Skin epidermis (tissue), 12 donors: ENCODE results near the gene HERPUD2.
"Not testable (repeated sequence)": the region's sequence is repeated elsewhere in the genome, so short reads cannot be mapped to it uniquely, and the experiment has no call there.

Experiments
- H3K27ac ChIP-seq, 21 experiments: fragments of 200-600 bp; sonication (generic) in 11 of 21; one replicate each; pipeline ENCODE4 v1.5.0; 2020; ENCODE audit warnings: mild to moderate bottlenecking in 3 of 21, inconsistent platforms in 2 of 21, moderate library complexity in 2 of 21
- H3K4me3 ChIP-seq, 7 experiments: fragments of 200-600 bp; sonication (generic) in 2 of 7; one replicate each; pipeline ENCODE4 v1.5.0; 2020; ENCODE audit warnings: inconsistent platforms in 2 of 7, mild to moderate bottlenecking in 2 of 7, moderate library complexity in 1 of 7

Gene HERPUD2

DNA sequence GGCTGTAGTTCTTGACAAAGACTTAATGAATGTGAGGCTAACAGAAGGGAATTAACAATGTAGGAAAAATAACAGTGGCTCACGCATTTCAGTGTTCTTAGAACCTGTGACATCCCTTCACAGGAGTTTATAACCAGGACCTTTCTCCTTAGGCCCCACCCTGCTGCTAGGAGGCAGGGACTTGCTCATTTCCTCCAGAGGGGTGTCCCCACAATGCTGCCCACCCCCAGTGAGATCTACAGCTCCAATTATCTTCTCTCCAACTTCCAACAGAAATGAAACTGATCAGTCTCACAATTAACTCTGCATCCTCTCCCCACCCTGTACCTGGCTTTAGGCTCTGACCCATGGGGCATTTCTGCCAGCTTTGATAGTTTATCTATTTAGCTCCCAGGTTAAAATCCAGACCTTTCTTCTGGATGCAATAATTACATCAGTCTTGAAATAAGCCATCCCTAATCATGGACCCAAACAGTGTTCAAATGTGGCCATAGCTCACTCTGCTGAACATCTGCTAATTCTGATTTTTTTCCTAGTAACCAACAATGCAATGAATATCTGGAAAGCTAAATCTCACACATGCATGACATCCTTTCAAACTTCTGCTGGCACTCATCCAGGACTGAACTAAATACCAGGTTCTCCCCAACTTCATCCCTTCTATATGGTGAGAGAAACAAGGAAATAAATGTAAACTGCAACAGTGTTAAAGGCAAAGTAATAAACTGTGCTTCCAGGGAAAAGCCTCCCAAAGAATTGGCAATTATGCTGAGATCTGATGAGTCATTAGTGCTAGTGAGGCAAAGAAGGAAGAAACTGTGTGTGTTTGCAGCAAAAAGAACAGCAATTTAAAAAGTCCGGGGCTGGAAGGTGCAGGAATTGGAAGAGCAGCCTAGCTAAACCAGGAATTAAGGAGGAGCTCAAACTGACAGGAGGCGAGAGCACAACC, 64.6 kb downstream of the HERPUD2 start:
- H3K27ac ChIP-seq, result no peak overlapping the region
- no peak overlapping the region for H3K4me3 ChIP-seq

GRCh38 chr7:35624299-35625186, 70.4 kb downstream of the HERPUD2 start:
- no peak overlapping the region for H3K4me3 ChIP-seq

GRCh38 chr7:35623381-35623780, 71.6 kb downstream of the HERPUD2 start:
- no peak overlapping the region for H3K27ac ChIP-seq
- H3K4me3 ChIP-seq, result no peak overlapping the region

More at GRCh38 chr7:35624299-35625186, 70.4 kb downstream of the HERPUD2 start:
- H3K27ac ChIP-seq, result no peak overlapping the region

DNA sequence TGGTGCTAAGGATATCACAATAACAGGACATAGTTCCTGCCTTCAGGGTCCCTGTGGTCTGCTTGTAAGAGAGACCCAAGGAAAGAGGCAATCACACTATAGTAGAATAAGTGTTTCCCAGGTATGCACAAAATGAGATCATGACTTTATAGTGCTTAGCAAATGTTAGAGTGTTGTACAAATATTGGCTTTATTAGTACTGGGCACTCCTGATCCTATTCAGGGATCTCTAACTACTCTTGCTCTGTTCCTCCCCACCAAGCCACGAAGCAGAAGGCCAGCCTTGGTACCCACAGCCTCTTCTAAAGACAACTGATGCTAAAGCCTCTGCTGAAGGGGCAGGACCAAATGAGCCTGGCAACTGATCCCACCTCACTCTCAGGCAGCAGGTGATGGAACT, 75.1 kb downstream of the HERPUD2 start:
- H3K4me3 ChIP-seq, result no peak overlapping the region
- no peak overlapping the region for H3K27ac ChIP-seq

DNA sequence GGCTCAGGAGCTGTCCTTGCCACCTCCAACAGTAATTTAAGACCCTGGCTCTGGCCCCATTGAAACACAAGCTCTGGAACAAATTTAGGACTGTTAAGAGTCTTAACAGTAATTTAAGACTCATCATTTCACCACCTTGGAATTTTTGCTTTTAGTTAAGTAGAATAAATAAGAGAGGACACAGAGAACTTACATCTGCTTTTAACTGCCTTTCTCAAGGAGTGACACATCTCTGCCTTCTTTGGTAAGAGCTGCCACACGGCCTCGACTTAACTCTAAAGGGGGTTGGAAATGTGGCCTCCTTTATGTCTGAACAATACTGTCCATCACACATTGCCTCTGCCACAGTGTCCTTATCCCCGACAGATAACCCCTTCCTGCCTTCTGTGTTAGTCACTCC, 77.9 kb downstream of the HERPUD2 start:
- Histone ChIP-seq H3K4me3 (no peak overlapping the region), H3K27ac (no peak overlapping the region)

DNA sequence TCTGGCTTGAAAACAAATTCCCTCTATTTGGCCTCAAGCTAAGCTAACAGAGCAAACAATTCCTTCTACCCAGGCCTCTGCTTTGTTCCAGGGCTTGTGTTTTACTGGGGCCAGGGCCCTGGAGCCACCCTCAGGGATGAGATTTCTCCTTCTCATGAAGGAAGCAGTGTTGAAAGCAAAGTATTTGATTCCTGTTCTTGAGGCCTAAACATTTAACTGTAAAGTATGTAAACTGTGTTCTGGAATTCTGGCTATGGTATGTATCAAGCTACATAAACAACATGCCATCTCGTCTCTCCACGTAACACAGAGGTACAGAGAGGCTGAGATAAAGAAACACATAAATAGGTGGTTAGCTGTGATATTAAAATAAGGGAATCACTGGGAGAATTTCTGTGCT, 81.8 kb downstream of the HERPUD2 start:
- Histone ChIP-seq H3K4me3 (no peak overlapping the region), H3K27ac (no peak overlapping the region)

- no peak overlapping the region for H3K27ac ChIP-seq
- no peak overlapping the region for H3K4me3 ChIP-seq
These were observed 89.2 kb downstream of the HERPUD2 start for GRCh38 chr7:35605760-35606159.

- H3K4me3 ChIP-seq, result no peak overlapping the region
- no peak overlapping the region for H3K27ac ChIP-seq
These were observed 90.3 kb downstream of the HERPUD2 start for GRCh38 chr7:35604595-35604994.

DNA sequence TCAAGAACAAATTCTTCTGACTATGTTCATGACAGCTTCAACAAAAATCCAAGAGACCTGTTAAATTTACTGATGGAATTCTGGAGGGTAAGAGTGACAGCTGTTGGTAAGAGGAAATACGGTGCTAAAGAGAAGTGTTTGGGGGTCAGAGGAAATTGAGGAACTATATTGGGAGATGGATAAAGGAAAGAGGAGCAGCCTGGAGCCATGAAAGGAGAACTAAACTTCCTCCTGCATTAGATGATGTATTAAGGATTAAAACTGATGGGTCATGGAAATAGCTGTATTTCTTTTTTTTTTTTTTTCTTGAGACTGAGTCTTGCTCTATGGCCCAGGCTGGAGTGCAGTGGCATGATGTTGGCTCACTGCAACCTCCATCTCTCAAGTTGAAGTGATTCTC, 95.3 kb downstream of the HERPUD2 start:
- H3K4me3 ChIP-seq, result no peak overlapping the region
- H3K27ac ChIP-seq, result no peak overlapping the region

DNA sequence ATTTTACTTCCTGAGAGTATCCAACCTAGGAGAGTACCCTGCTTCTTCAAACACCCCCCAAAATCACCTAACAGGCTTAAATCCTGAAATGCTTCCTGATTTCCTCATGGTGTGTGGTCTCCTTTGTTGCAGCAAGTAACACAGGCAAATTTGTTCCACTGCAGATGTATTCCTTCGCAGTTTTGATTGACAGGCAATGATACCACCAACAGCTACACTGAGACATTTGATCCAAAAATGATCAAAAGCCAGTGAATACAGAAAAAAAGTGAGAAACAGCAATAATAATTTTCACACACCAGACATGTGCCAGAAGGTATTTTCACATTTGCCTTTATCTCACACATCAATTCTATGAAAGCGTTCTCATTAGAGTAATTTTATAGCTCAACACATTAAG, 95.9 kb downstream of the HERPUD2 start:
- Histone ChIP-seq H3K4me3 (no peak overlapping the region), H3K27ac (no peak overlapping the region)

GRCh38 chr7:35596061-35596460, 98.9 kb downstream of the HERPUD2 start:
- H3K27ac ChIP-seq, result no peak overlapping the region
- H3K4me3 ChIP-seq, result no peak overlapping the region

DNA sequence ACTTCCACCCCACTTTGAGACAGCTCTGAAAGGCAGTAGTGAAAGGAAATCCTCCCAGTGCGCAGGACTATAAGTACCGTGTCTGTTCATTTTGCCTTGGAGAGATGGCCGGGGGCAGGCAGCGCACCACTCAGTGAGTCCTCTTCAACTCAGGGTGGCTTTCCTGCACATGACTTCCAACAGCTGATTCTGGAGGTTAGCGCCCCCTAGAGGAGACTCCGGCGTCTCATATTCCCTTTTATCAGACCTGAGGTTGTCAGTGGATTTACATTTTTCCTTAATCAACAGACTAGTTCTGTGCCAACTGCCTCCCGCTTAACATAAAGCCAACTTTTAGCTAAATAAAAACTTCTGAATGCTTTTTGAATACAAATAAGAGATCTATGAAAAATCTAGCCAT, 101.0 kb downstream of the HERPUD2 start:
- no peak overlapping the region for H3K4me3 ChIP-seq
- no peak overlapping the region for H3K27ac ChIP-seq

DNA sequence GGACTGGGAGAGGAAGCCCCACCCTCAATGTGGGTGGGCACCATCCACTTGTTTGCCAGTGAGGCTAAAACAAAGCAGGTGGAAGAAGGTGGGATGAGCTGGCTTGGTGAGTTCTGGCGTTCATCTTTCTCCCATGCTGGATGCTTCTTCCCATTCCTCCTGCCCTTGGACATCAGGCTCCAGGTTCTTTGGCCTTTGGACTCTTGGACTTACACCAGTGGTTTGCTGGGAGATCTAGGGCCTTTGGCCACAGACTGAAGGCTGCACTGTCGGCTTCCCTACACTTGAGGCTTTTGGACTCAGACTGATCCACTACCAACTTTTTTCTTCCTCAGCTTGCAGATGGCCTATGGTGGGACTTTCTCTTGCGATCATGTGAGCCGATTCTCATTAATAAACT, 106.3 kb downstream of the HERPUD2 start:
- H3K4me3 ChIP-seq, result no peak overlapping the region
- H3K27ac ChIP-seq, result no peak overlapping the region

DNA sequence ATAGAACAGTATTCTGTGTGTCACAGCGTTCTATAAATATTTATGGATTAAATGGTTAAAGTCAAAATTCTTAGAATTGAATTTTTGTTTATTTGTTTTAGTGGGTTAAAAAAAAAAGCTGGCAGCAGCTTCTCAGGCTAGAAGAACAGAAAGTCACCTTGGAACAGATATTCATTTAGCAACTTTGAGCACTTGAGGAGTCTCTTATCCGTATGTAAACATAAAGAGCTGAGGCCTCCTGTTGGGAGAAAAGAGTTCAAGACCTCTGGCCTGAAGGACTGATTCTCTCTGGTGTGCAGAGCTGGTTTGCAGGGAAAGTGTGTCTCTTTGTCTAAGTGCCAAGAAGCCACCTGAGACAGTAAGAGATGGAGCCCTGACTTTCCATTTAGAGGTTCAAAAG, 109.9 kb downstream of the HERPUD2 start:
- no peak overlapping the region for H3K27ac ChIP-seq
- H3K4me3 ChIP-seq, result no peak overlapping the region

GRCh38 chr7:35584533-35584932, 110.4 kb downstream of the HERPUD2 start:
- not testable (repeated sequence) for H3K4me3 ChIP-seq, H3K27ac ChIP-seq
